SK-N-DZ (cell line): ENCODE measurements around the gene PNLDC1. TPM values are rescaled to one million over a fixed set of nuclear protein-coding genes. Genes with fewer than 3 reads are reported as not detected.
A peak's percentile ranks its signal among the peaks of the same experiment; 100 is the strongest.

Experiments
- DNase-seq: peaks from one replicate; pipeline ENCODE4 v3.0.0-alpha.2; 2015; ENCODE audit warnings: low spot score
- polyA plus RNA-seq, 2 experiments: library from polyadenylated mRNA; depleted of rRNA; stranded (reverse); fragments of >200 nt; gene quantifications; 2 replicates each; pipeline ENCODE4 v1.2.3, GENCODE V29; 2014

The PNLDC1 gene
- not detected in 2 replicates for polyA plus RNA-seq (2014; cell fraction: cytosol; rRNA removed)
- 0.12 and 0.35 TPM in 2 replicates for polyA plus RNA-seq (2014; cell fraction: nucleus; rRNA removed)

- DNase-seq, result no peak
Observed at GRCh38 chr6:159800141-159800865, at the start of gene PNLDC1. PNLDC1 (plus strand) TSS chr6:159800276; CDS start chr6:159800308, 32 bp downstream.

- no peak for DNase-seq
Observed at GRCh38 chr6:159751448-159751847, 48.6 kb upstream of the PNLDC1 start.

GRCh38 chr6:159753081-159753872, 46.8 kb upstream of the PNLDC1 start:
- no peak for DNase-seq

GRCh38 chr6:159754401-159754800, 45.7 kb upstream of the PNLDC1 start:
- no peak for DNase-seq

GRCh38 chr6:159754959-159755914, 44.8 kb upstream of the PNLDC1 start:
- no peak for DNase-seq

GRCh38 chr6:159756508-159756907, 43.6 kb upstream of the PNLDC1 start:
- DNase-seq, result no peak

GRCh38 chr6:159758031-159759001, 41.8 kb upstream of the PNLDC1 start:
- DNase-seq, result no peak

- no peak for DNase-seq
Observed at GRCh38 chr6:159759645-159760044, 40.4 kb upstream of the PNLDC1 start.

GRCh38 chr6:159760602-159761057, 39.4 kb upstream of the PNLDC1 start:
- DNase-seq, result no peak

GRCh38 chr6:159761129-159761872, 38.8 kb upstream of the PNLDC1 start:
- DNase-seq, result peak; percentile 27

GRCh38 chr6:159761873-159762680, 38.0 kb upstream of the PNLDC1 start, which contains the start of gene ACAT2:
ACAT2 (plus strand) TSS chr6:159762045; CDS start chr6:159762088, 43 bp downstream.
- DNase-seq, result peak; percentile 98

GRCh38 chr6:159762681-159763293, 37.3 kb upstream of the PNLDC1 start:
- peak; percentile 23 for DNase-seq

- no peak for DNase-seq
Observed at GRCh38 chr6:159766906-159767305, 33.2 kb upstream of the PNLDC1 start.

GRCh38 chr6:159769470-159769869, 30.6 kb upstream of the PNLDC1 start:
- DNase-seq, result no peak

- DNase-seq, result no peak
Observed at GRCh38 chr6:159772196-159772595, 27.9 kb upstream of the PNLDC1 start.

GRCh38 chr6:159777240-159777904, 22.7 kb upstream of the PNLDC1 start:
- DNase-seq, result no peak

- DNase-seq, result no peak
Observed at GRCh38 chr6:159778131-159778530, 21.9 kb upstream of the PNLDC1 start.
